Endothelial cell (in vitro differentiated cells): Measurements from ENCODE around the gene CTAGE15. TPM values are rescaled to one million over a fixed set of nuclear protein-coding genes. Genes with fewer than 3 reads are reported as not detected.
"Not testable (repeated sequence)": the region's sequence is repeated elsewhere in the genome, so short reads cannot be mapped to it uniquely, and the experiment has no call there.

Experiments
- DNase-seq: peaks from one replicate; pipeline ENCODE4 v3.0.0; 2021; ENCODE audit warnings: low spot score
- H3K27ac Mint-ChIP-seq: one replicate; pipeline ENCODE4 v1.8.0; 2021; ENCODE audit warnings: mixed read lengths, inconsistent platforms; ENCODE audit not compliant: unreplicated experiment
- H3K27me3 Mint-ChIP-seq: one replicate; pipeline ENCODE4 v1.8.0; 2021; ENCODE audit warnings: mild to moderate bottlenecking, moderate library complexity, mixed read lengths, inconsistent platforms; ENCODE audit not compliant: unreplicated experiment
- H3K36me3 Mint-ChIP-seq: one replicate; pipeline ENCODE4 v1.8.0; 2021; ENCODE audit warnings: mild to moderate bottlenecking, low read depth, mixed read lengths, inconsistent platforms; ENCODE audit not compliant: unreplicated experiment
- H3K4me1 Mint-ChIP-seq: one replicate; pipeline ENCODE4 v1.8.0; 2021; ENCODE audit warnings: mild to moderate bottlenecking, mixed read lengths, inconsistent platforms; ENCODE audit not compliant: unreplicated experiment
- H3K4me3 Mint-ChIP-seq: one replicate; pipeline ENCODE4 v1.8.0; 2021; ENCODE audit warnings: mild to moderate bottlenecking, mixed read lengths, inconsistent platforms; ENCODE audit not compliant: unreplicated experiment
- H3K9me3 Mint-ChIP-seq: one replicate; pipeline ENCODE4 v1.8.0; 2021; ENCODE audit warnings: mixed read lengths, inconsistent platforms; ENCODE audit not compliant: unreplicated experiment
- long read RNA-seq: library from polyadenylated mRNA; unstranded; transcript quantifications from one replicate; pipeline ENCODE4 v2.0.0, GENCODE V29; 2020; ENCODE audit not compliant: unreplicated experiment
- total RNA-seq: library from RNA; stranded (reverse); fragmentation: NEBNext Ultra II Directional; extraction: Animal tissue kit (Norgen Biotek cat#: 25700); gene quantifications from one replicate; pipeline ENCODE4 v1.2.1, GENCODE V29; 2021; ENCODE audit not compliant: unreplicated experiment

The CTAGE15 gene
- 0.31 TPM for total RNA-seq
- long read RNA-seq = 0 reads

DNA sequence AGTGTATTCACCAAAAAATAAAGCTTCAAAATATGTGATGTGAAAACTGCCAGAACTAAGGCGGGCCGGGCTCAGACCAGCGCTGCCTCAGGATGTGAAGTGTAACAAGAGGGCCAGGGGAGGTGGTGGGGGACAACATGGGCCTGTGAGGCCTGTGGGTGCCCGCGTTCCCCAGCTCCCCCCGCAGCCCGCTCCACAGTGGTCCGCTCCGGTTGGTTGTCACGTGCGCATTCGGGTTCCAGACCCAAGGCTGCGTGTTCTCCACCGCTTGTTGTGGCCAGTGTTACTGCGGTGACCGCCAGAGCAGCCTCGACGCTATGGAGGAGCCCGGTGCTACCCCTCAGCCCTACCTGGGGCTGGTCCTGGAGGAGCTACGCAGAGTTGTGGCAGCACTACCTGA lies at the start of gene CTAGE15:
TSS of gene CTAGE15 (plus strand) at position 301 of the 400 bp plus-strand sequence. CDS start at position 318, 17 bp downstream.
- not testable (repeated sequence) for H3K9me3 Mint-ChIP-seq, H3K4me1 Mint-ChIP-seq, H3K4me3 Mint-ChIP-seq, DNase-seq, H3K27me3 Mint-ChIP-seq, H3K27ac Mint-ChIP-seq, H3K36me3 Mint-ChIP-seq

DNA sequence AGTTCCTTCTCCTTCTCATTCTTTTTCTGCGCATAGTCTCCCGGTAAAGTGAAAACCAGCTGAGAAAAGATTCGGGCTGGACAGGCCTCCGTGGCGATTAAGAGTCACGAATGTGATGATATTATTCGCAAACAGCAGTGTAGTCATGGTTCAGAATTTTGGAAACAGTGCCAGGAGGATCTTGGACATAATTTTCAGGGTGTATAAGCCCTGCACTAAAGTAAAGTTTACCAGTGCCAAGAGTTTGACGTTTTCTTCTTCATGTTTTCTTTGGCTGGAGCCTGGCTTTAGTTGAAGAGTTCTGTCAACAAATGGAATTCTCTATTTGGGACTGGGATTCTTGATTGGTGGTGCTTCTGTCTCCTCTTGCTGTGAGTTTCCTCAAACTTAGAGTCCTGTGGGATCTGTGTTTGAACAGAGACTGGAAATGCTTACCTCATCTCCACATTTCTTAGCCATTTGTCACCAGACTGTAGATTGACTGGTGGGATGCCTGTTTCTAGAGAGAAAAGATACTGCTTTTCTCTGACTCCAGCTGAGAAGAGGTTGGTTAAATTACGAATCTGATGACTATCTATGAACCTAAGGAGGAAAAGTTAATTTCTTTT lies 49.2 kb upstream of the CTAGE15 start:
- H3K4me3 Mint-ChIP-seq, H3K27me3 Mint-ChIP-seq, H3K4me1 Mint-ChIP-seq, H3K27ac Mint-ChIP-seq, H3K9me3 Mint-ChIP-seq, DNase-seq, H3K36me3 Mint-ChIP-seq: not testable (repeated sequence)

DNA sequence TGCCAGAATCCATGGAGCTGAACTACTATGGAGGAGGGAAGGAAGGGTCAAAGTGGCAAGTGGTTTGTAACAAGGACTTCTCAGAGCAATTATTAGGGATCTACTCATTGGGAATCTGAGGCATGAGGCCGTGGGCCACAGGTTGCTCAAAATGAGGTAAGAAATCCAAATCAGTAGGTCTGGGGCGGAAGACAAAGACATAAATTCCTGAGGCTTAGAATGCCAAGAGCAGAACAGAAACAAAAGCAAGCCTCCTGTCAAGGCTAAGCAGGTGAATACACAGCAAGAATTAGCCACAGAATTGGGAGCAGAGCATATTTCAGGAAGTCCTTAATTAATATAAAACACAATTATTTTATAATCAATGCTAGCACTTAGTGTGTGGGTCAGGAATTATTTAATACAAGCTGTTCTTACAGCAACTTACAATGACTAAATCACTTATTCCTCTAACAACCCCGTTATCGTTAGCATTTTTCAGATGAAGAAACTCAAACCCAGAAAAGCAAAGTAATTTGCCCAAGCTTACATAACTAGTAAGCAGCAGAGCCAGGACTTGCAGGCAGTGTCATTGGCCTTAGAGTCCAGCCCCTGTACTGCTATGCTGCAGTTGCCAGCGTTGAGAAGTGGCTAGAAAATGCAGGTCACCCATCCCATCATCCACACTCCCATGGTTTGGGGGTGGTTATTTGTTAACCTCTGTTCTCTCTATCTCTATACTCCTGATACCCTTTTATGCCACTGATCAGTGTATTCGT lies 40.3 kb upstream of the CTAGE15 start:
- H3K27ac Mint-ChIP-seq, H3K4me1 Mint-ChIP-seq, H3K36me3 Mint-ChIP-seq, H3K9me3 Mint-ChIP-seq, H3K27me3 Mint-ChIP-seq, H3K4me3 Mint-ChIP-seq, DNase-seq: not testable (repeated sequence)

GRCh38 chr7:143531932-143532331 lies 39.7 kb upstream of the CTAGE15 start:
- H3K4me1 Mint-ChIP-seq, H3K27ac Mint-ChIP-seq, H3K27me3 Mint-ChIP-seq, H3K4me3 Mint-ChIP-seq, H3K9me3 Mint-ChIP-seq, DNase-seq, H3K36me3 Mint-ChIP-seq: not testable (repeated sequence)

GRCh38 chr7:143533213-143533839 lies 38.3 kb upstream of the CTAGE15 start:
- H3K36me3 Mint-ChIP-seq, H3K9me3 Mint-ChIP-seq, H3K27me3 Mint-ChIP-seq: not testable (repeated sequence)

DNA sequence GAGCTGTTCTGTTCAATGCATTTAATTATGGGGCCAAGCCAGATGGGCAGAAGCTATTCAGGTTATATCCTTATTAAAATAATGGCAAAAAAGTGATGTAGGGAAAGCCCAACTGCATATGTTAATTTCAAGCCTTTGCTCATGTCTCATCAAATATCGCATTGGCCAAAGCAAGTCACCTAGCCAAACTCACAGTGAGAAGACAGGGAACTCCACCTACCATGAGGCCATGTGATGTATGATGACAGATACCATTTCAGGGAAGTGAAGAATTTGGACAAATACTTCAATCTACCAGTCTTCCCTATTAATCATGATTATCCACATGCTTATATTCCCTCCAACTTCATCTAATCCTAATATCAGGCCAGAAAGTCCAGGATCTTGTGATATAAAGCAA lies 35.2 kb upstream of the CTAGE15 start:
- H3K36me3 Mint-ChIP-seq, H3K27ac Mint-ChIP-seq, H3K4me1 Mint-ChIP-seq, H3K27me3 Mint-ChIP-seq, H3K4me3 Mint-ChIP-seq, DNase-seq, H3K9me3 Mint-ChIP-seq: not testable (repeated sequence)

More at GRCh38 chr7:143533213-143533839, 38.3 kb upstream of the CTAGE15 start:
- not testable (repeated sequence) for H3K27ac Mint-ChIP-seq, H3K4me1 Mint-ChIP-seq, H3K4me3 Mint-ChIP-seq, DNase-seq

GRCh38 chr7:143543288-143544038 lies 28.1 kb upstream of the CTAGE15 start:
- not testable (repeated sequence) for H3K27me3 Mint-ChIP-seq, DNase-seq, H3K4me3 Mint-ChIP-seq, H3K4me1 Mint-ChIP-seq, H3K27ac Mint-ChIP-seq, H3K36me3 Mint-ChIP-seq, H3K9me3 Mint-ChIP-seq

- not testable (repeated sequence) for H3K27me3 Mint-ChIP-seq, H3K4me3 Mint-ChIP-seq, H3K27ac Mint-ChIP-seq, DNase-seq, H3K4me1 Mint-ChIP-seq, H3K9me3 Mint-ChIP-seq, H3K36me3 Mint-ChIP-seq
Measured at GRCh38 chr7:143555968-143556367, 15.6 kb upstream of the CTAGE15 start.

DNA sequence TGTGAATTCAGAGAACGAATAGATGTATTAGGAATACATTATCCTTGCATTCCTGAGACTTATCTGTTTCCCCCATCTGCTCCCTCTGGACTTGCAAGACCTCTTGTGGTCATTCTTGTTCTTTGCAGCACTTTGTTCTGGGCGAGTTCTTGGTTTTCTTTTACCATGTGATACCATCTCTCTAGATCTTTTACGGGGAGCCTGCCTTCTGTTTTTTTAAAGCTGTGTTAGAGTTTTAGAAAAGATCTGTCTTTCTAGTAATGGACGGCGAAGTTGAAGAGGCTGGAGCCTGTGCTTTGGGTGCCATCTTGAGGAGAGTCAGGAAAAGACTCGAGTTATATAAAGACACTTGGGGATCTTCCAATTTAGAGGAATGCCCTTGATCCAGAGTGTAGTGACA lies 8.3 kb upstream of the CTAGE15 start:
- H3K9me3 Mint-ChIP-seq, H3K27ac Mint-ChIP-seq, H3K4me1 Mint-ChIP-seq, H3K27me3 Mint-ChIP-seq, H3K36me3 Mint-ChIP-seq, H3K4me3 Mint-ChIP-seq: not testable (repeated sequence)
- DNase-seq = peak; percentile 20

- not testable (repeated sequence) for DNase-seq, H3K36me3 Mint-ChIP-seq
Measured at GRCh38 chr7:143566001-143566400, 5.6 kb upstream of the CTAGE15 start.

GRCh38 chr7:143588183-143588582 lies 16.6 kb downstream of the CTAGE15 start:
- DNase-seq, H3K9me3 Mint-ChIP-seq, H3K27me3 Mint-ChIP-seq, H3K27ac Mint-ChIP-seq, H3K4me3 Mint-ChIP-seq, H3K36me3 Mint-ChIP-seq, H3K4me1 Mint-ChIP-seq: not testable (repeated sequence)

More at GRCh38 chr7:143566001-143566400, 5.6 kb upstream of the CTAGE15 start:
- not testable (repeated sequence) for H3K27ac Mint-ChIP-seq, H3K4me1 Mint-ChIP-seq, H3K4me3 Mint-ChIP-seq, H3K27me3 Mint-ChIP-seq, H3K9me3 Mint-ChIP-seq
